ENCODE data around the gene NTSR2.

DNA sequence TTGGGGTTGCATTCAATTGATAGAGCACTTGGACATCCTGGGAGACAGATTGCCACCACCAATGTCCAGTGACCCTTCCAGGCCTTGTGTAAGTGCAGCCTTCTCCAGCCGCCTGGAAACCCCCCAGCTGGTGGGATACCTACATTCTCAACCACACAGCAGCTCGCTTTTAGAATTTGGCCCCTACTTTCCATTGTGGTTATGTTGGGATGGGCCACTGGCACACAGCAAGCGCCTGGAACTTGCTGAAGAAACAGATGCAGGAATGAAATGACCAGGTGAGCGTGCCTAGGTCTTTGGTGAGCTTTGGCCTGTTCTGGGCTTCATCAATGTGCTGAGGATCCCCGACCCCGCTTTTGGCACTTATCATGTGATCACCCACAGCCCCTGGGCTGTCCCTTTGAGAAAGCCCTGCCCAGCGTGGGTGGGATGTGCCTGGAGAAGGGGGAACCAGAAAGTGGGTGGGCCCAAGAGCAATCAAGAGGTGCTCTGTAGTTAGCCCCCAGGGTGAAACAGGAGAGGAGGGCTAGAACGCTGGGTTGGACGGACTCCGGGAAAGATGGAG is 16.0 kb upstream of the NTSR2 start:
- TF ChIP-seq CTCF (IDR thresholded peaks at IDR 0.05) (no peak), EP300 (IDR thresholded peaks at IDR 0.05) (no peak), POLR2AphosphoS5 (IDR thresholded peaks at IDR 0.05) (no peak)
